ENCODE results near the gene C1orf52. TPM values are rescaled to one million over a fixed set of nuclear protein-coding genes. Genes with fewer than 3 reads are reported as not detected.
A peak's percentile ranks its signal among the peaks of the same experiment; 100 is the strongest.

C1orf52 gene
- total and polyA plus RNA-seq, 9 of the 15 experiments (the other 6 are each of a cell fraction or from before 2014, with no cell fraction given): 17.0 to 38.5 (median 33.0) TPM

DNA sequence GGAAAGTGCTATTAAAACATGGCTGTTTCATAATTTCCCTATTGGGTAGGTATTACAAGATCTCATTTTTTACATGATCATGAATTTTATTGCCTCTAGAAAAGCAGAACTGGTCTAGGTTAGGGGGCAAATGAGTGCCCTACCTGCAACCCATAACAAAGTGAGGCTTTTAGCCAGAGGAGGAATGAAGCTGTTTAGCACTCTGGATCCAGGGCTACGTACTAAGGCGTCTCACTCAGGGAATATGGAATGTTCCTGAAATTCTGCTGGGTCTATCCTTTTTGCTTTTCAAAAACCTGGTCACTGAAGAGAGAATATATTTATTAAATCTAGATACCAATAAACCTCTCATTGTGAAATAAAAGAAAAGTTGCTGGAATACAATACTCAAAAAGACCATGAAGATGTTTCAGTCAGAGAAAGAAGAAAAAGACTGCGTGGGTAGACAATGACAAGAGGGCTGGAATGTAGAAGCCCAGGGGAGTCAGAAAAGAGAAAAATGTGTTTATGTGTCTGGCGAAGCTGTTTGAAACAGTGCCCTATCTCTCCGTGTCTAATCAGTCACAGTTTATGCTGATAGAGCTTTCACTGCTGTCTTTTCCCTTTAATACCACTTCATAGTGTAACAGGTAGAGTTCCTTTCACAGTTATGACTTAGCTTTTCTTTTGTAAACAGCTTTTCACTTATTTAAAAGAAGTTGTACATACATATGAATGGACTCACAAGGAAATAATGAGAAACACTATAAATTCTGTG lies 33.7 kb downstream of the C1orf52 start (continued):
- TF ChIP-seq HDAC3 (IDR thresholded peaks at IDR 0.05; ENCODE audit: borderline replicate concordance, partially characterized antibody) (no peak), CEBPB (tag; IDR thresholded peaks at IDR 0.05) (0 out of 2 replicates have a peak, but pooled peaks have one; percentile 38)
- TF ChIP-seq, protein P1, sequence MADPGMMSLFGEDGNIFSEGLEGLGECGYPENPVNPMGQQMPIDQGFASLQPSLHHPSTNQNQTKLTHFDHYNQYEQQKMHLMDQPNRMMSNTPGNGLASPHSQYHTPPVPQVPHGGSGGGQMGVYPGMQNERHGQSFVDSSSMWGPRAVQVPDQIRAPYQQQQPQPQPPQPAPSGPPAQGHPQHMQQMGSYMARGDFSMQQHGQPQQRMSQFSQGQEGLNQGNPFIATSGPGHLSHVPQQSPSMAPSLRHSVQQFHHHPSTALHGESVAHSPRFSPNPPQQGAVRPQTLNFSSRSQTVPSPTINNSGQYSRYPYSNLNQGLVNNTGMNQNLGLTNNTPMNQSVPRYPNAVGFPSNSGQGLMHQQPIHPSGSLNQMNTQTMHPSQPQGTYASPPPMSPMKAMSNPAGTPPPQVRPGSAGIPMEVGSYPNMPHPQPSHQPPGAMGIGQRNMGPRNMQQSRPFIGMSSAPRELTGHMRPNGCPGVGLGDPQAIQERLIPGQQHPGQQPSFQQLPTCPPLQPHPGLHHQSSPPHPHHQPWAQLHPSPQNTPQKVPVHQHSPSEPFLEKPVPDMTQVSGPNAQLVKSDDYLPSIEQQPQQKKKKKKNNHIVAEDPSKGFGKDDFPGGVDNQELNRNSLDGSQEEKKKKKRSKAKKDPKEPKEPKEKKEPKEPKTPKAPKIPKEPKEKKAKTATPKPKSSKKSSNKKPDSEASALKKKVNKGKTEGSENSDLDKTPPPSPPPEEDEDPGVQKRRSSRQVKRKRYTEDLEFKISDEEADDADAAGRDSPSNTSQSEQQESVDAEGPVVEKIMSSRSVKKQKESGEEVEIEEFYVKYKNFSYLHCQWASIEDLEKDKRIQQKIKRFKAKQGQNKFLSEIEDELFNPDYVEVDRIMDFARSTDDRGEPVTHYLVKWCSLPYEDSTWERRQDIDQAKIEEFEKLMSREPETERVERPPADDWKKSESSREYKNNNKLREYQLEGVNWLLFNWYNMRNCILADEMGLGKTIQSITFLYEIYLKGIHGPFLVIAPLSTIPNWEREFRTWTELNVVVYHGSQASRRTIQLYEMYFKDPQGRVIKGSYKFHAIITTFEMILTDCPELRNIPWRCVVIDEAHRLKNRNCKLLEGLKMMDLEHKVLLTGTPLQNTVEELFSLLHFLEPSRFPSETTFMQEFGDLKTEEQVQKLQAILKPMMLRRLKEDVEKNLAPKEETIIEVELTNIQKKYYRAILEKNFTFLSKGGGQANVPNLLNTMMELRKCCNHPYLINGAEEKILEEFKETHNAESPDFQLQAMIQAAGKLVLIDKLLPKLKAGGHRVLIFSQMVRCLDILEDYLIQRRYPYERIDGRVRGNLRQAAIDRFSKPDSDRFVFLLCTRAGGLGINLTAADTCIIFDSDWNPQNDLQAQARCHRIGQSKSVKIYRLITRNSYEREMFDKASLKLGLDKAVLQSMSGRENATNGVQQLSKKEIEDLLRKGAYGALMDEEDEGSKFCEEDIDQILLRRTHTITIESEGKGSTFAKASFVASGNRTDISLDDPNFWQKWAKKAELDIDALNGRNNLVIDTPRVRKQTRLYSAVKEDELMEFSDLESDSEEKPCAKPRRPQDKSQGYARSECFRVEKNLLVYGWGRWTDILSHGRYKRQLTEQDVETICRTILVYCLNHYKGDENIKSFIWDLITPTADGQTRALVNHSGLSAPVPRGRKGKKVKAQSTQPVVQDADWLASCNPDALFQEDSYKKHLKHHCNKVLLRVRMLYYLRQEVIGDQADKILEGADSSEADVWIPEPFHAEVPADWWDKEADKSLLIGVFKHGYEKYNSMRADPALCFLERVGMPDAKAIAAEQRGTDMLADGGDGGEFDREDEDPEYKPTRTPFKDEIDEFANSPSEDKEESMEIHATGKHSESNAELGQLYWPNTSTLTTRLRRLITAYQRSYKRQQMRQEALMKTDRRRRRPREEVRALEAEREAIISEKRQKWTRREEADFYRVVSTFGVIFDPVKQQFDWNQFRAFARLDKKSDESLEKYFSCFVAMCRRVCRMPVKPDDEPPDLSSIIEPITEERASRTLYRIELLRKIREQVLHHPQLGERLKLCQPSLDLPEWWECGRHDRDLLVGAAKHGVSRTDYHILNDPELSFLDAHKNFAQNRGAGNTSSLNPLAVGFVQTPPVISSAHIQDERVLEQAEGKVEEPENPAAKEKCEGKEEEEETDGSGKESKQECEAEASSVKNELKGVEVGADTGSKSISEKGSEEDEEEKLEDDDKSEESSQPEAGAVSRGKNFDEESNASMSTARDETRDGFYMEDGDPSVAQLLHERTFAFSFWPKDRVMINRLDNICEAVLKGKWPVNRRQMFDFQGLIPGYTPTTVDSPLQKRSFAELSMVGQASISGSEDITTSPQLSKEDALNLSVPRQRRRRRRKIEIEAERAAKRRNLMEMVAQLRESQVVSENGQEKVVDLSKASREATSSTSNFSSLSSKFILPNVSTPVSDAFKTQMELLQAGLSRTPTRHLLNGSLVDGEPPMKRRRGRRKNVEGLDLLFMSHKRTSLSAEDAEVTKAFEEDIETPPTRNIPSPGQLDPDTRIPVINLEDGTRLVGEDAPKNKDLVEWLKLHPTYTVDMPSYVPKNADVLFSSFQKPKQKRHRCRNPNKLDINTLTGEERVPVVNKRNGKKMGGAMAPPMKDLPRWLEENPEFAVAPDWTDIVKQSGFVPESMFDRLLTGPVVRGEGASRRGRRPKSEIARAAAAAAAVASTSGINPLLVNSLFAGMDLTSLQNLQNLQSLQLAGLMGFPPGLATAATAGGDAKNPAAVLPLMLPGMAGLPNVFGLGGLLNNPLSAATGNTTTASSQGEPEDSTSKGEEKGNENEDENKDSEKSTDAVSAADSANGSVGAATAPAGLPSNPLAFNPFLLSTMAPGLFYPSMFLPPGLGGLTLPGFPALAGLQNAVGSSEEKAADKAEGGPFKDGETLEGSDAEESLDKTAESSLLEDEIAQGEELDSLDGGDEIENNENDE (IDR thresholded peaks at IDR 0.05; ENCODE audit: low read depth, low read length): no peak
